Measurements from ENCODE around the gene OR4X2.

OR4X2 gene, protein sequence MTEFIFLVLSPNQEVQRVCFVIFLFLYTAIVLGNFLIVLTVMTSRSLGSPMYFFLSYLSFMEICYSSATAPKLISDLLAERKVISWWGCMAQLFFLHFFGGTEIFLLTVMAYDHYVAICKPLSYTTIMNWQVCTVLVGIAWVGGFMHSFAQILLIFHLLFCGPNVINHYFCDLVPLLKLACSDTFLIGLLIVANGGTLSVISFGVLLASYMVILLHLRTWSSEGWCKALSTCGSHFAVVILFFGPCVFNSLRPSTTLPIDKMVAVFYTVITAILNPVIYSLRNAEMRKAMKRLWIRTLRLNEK

DNA sequence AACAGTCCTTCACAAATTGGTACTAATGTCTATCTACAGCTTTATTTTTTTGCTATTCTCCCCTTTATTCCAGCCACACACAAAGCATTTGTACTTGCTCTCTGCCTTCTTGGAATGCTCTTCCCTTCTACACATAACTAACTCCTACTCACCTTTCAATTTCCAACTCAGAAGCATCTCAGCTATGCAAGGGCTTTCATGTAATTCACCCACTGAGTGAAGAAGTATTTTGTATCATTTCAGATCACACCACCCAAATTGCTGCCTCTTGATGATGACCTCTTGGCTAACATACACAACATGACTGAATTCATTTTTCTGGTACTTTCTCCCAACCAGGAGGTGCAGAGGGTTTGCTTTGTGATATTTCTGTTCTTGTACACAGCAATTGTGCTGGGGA is at the start of gene OR4X2:
Gene OR4X2 (plus strand): TSS at position 301 of the 400 bp plus-strand sequence. CDS start 0 bp downstream, at position 301.
- no peaks in the 10 kb centered on the region for H3K9me3 ChIP-seq (replicated peaks; ENCODE audit: insufficient read depth, low read length)

DNA sequence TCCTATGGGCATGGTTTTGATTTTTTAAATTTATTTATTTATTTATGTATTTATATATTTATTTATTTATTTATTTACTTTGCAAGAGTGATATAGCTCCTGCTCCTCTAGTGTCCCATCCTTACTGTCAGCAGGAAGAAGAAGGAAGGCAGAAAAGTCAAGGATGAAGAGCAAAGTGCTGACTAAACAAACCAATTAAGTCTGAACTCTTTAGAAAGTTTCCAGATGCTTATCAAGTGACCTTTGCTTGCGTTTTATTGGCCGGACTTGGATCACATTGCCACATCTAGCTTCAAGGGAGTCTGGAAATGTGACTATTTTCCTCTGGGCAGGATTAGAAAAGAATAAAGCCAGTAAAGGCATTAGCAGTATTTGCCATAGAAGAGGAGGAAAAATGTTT is 37.0 kb upstream of the OR4X2 start:
- Histone ChIP-seq H3K4me3 (ENCODE audit: low read length) (no peak overlapping the region), H3F3A (ENCODE audit: insufficient read depth, low read length) (no peaks in the 10 kb centered on the region), H3K79me2 (ENCODE audit: low read length) (no peaks in the 10 kb centered on the region), H3K27ac (ENCODE audit: low read length) (no peak overlapping the region), H3K36me3 (replicated peaks; ENCODE audit: insufficient read depth, low read length) (no peaks in the 10 kb centered on the region), H3K4me1 (ENCODE audit: low read length) (no peaks in the 10 kb centered on the region), H3K9ac (ENCODE audit: low read length) (no peak overlapping the region), H3K9me2 (replicated peaks; ENCODE audit: insufficient read depth, low read length) (no peaks in the 10 kb centered on the region), H3K4me2 (ENCODE audit: low read depth, low read length) (no peak overlapping the region), H2AFZ (ENCODE audit: low read length) (no peak overlapping the region), H4K20me1 (ENCODE audit: insufficient read depth, low read length) (no peaks in the 10 kb centered on the region), H3K27me3 (replicated peaks; ENCODE audit: insufficient read depth, low read length) (no peaks in the 10 kb centered on the region), H3K9me3 (replicated peaks; ENCODE audit: insufficient read depth, low read length) (no peaks in the 10 kb centered on the region)
- DNase-seq, result no peak
- TF ChIP-seq EZH2phosphoT487 (IDR thresholded peaks at IDR 0.05; ENCODE audit: low read length), result no peak
- no peak for TF ChIP-seq EZH2 (optimal IDR thresholded peaks at IDR 0.05; ENCODE audit: low read depth, low read length)
- no peak for TF ChIP-seq CTCF (IDR thresholded peaks at IDR 0.05; ENCODE audit: low read length)

More for the DNA sequence above, at the start of gene OR4X2:
- Histone ChIP-seq H3F3A (ENCODE audit: insufficient read depth, low read length) (no peaks in the 10 kb centered on the region), H3K4me2 (ENCODE audit: low read depth, low read length) (no peak within 1 kb of the TSS), H3K4me3 (ENCODE audit: low read length) (no peak within 1 kb of the TSS), H3K9ac (ENCODE audit: low read length) (no peak within 1 kb of the TSS), H3K27me3 (replicated peaks; ENCODE audit: insufficient read depth, low read length) (no peaks in the 10 kb centered on the region), H3K36me3 (replicated peaks; ENCODE audit: insufficient read depth, low read length) (no peaks in the 10 kb centered on the region), H3K4me1 (ENCODE audit: low read length) (no peaks in the 10 kb centered on the region), H4K20me1 (ENCODE audit: insufficient read depth, low read length) (no peaks in the 10 kb centered on the region), H3K9me2 (replicated peaks; ENCODE audit: insufficient read depth, low read length) (no peaks in the 10 kb centered on the region), H2AFZ (ENCODE audit: low read length) (no peak within 1 kb of the TSS), H3K27ac (ENCODE audit: low read length) (no peak within 1 kb of the TSS), H3K79me2 (ENCODE audit: low read length) (no peaks in the 10 kb centered on the region)
- TF ChIP-seq EZH2phosphoT487 (IDR thresholded peaks at IDR 0.05; ENCODE audit: low read length) (no peak), CTCF (IDR thresholded peaks at IDR 0.05; ENCODE audit: low read length) (no peak), EZH2 (optimal IDR thresholded peaks at IDR 0.05; ENCODE audit: low read depth, low read length) (no peak)
- DNase-seq, result no peak

- no peaks in the 10 kb centered on the region for H3K9me3 ChIP-seq (replicated peaks; ENCODE audit: insufficient read depth, low read length)
- no peak overlapping the region for H3K4me3 ChIP-seq (ENCODE audit: low read length)
- H3F3A ChIP-seq (ENCODE audit: insufficient read depth, low read length), result no peaks in the 10 kb centered on the region
- no peak for DNase-seq
- no peak overlapping the region for H2AFZ ChIP-seq (ENCODE audit: low read length)
- TF ChIP-seq EZH2 (optimal IDR thresholded peaks at IDR 0.05; ENCODE audit: low read depth, low read length), result no peak
- no peak for TF ChIP-seq CTCF (IDR thresholded peaks at IDR 0.05; ENCODE audit: low read length)
- no peak for TF ChIP-seq EZH2phosphoT487 (IDR thresholded peaks at IDR 0.05; ENCODE audit: low read length)
- no peaks in the 10 kb centered on the region for H3K4me1 ChIP-seq (ENCODE audit: low read length)
- H3K27me3 ChIP-seq (replicated peaks; ENCODE audit: insufficient read depth, low read length), result no peaks in the 10 kb centered on the region
- H3K9me2 ChIP-seq (replicated peaks; ENCODE audit: insufficient read depth, low read length), result no peaks in the 10 kb centered on the region
- H3K9ac ChIP-seq (ENCODE audit: low read length), result no peak overlapping the region
- no peaks in the 10 kb centered on the region for H3K36me3 ChIP-seq (replicated peaks; ENCODE audit: insufficient read depth, low read length)
- no peak overlapping the region for H3K27ac ChIP-seq (ENCODE audit: low read length)
- no peak overlapping the region for H3K4me2 ChIP-seq (ENCODE audit: low read depth, low read length)
- H3K79me2 ChIP-seq (ENCODE audit: low read length), result no peaks in the 10 kb centered on the region
- no peaks in the 10 kb centered on the region for H4K20me1 ChIP-seq (ENCODE audit: insufficient read depth, low read length)
These were observed 34.9 kb upstream of the OR4X2 start for GRCh38 chr11:48210052-48210451.

Measured in MM.1S (cell line).